ENCODE results near the gene DLG2. TPM values are rescaled to one million over a fixed set of nuclear protein-coding genes. Genes with fewer than 3 reads are reported as not detected.

DLG2 gene
- total and polyA plus RNA-seq, 9 of the 15 experiments (the other 6 are each of a cell fraction or from before 2014, with no cell fraction given): 0.52 to 1.6 (median 0.95) TPM

DNA sequence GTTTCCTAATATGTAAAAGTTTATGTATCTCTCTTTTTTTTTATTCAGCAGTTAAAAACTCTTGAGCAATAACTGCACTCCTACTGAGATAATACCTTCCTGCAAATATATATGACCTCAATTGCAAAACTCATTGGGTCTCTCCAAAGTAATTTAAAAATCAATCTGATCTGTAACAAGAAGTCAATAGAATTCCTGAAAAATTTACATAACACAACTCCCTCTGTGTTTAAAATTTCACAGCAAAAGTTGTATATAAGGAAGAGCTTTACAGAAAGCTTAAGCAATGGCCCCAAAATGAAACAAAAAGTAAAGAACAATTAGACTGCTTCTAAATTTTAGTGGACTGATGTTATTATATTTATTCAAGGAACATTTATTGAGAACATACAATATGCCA is 313.4 kb downstream of the DLG2 start:
- Histone ChIP-seq H3K36me3 (ENCODE audit: control insufficient read depth, insufficient read depth, low read length) (no peaks in the 10 kb centered on the region), H3K79me2 (ENCODE audit: control insufficient read depth, insufficient read depth, low read length) (no peaks in the 10 kb centered on the region), H3K27ac (ENCODE audit: extremely low read depth, low read depth, low read length) (no peak overlapping the region), H4K20me1 (replicated peaks; ENCODE audit: control insufficient read depth, insufficient read depth, low read length) (no peaks in the 10 kb centered on the region), H3K9me3 (replicated peaks; ENCODE audit: control insufficient read depth, insufficient read depth, low read depth, low read length) (no peaks in the 10 kb centered on the region), H3K27me3 (ENCODE audit: control insufficient read depth in 2 of 2, insufficient read depth in 2 of 2, low read length in 2 of 2) (no peaks in the 10 kb centered on the region), H2AFZ (ENCODE audit: low read depth, low read length) (no peak overlapping the region), H3K9ac (ENCODE audit: insufficient read depth in 1 of 2, low read depth in 2 of 2, low read length in 2 of 2) (no peak overlapping the region), H3K4me2 (ENCODE audit: insufficient read depth, low read length) (no peak overlapping the region), H3K4me3 (no peak overlapping the region), H3K4me1 (replicated peaks in 1 of 2; ENCODE audit: control insufficient read depth in 2 of 2, insufficient read depth in 2 of 2, low read length in 2 of 2) (no peaks in the 10 kb centered on the region), H3K9me1 (ENCODE audit: control insufficient read depth, insufficient read depth, low read length) (no peaks in the 10 kb centered on the region)
- DNase-seq (ENCODE audit: extremely low read depth in 1 of 4, low spot score in 3 of 4): no peak
- no peak for FAIRE-seq
- intact Hi-C loops (cut with micrococcal nuclease) (no loop called here), in situ Hi-C loops (cut with MboI) (no loop called here)
- CTCF ChIA-PET (ENCODE audit: low intra/inter-chr PET ratio): no interaction called here
- no TSS peak for BruUV-seq (replicated peaks)
- POLR2A ChIA-PET: no interaction called here
- ATAC-seq: no peak
- TF ChIP-seq, protein P1, sequence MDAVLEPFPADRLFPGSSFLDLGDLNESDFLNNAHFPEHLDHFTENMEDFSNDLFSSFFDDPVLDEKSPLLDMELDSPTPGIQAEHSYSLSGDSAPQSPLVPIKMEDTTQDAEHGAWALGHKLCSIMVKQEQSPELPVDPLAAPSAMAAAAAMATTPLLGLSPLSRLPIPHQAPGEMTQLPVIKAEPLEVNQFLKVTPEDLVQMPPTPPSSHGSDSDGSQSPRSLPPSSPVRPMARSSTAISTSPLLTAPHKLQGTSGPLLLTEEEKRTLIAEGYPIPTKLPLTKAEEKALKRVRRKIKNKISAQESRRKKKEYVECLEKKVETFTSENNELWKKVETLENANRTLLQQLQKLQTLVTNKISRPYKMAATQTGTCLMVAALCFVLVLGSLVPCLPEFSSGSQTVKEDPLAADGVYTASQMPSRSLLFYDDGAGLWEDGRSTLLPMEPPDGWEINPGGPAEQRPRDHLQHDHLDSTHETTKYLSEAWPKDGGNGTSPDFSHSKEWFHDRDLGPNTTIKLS (IDR thresholded peaks at IDR 0.05; ENCODE audit: borderline replicate concordance, low read depth): no peak
- TF ChIP-seq GABPB1 (CRISPR knock-in tag; IDR thresholded peaks at IDR 0.05) (no peak), ZNF644 (tag; IDR thresholded peaks at IDR 0.05; ENCODE audit: low read depth) (no peak), STAT5A (IDR thresholded peaks at IDR 0.05; ENCODE audit: borderline replicate concordance, low read length) (no peak), TSHZ1 (CRISPR knock-in tag; IDR thresholded peaks at IDR 0.05) (no peak), ZNF398 (CRISPR knock-in tag; IDR thresholded peaks at IDR 0.05) (no peak), ZFX (CRISPR knock-in tag; IDR thresholded peaks at IDR 0.05) (no peak), ZNF232 (CRISPR knock-in tag; IDR thresholded peaks at IDR 0.05) (no peak), HIVEP1 (CRISPR knock-in tag; IDR thresholded peaks at IDR 0.05) (no peak), MTA1 (IDR thresholded peaks at IDR 0.05; ENCODE audit: borderline replicate concordance) (no peak)
- TF ChIP-seq, protein P2, sequence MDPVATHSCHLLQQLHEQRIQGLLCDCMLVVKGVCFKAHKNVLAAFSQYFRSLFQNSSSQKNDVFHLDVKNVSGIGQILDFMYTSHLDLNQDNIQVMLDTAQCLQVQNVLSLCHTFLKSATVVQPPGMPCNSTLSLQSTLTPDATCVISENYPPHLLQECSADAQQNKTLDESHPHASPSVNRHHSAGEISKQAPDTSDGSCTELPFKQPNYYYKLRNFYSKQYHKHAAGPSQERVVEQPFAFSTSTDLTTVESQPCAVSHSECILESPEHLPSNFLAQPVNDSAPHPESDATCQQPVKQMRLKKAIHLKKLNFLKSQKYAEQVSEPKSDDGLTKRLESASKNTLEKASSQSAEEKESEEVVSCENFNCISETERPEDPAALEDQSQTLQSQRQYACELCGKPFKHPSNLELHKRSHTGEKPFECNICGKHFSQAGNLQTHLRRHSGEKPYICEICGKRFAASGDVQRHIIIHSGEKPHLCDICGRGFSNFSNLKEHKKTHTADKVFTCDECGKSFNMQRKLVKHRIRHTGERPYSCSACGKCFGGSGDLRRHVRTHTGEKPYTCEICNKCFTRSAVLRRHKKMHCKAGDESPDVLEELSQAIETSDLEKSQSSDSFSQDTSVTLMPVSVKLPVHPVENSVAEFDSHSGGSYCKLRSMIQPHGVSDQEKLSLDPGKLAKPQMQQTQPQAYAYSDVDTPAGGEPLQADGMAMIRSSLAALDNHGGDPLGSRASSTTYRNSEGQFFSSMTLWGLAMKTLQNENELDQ (CRISPR knock-in tag; IDR thresholded peaks at IDR 0.05; ENCODE audit: borderline replicate concordance): no peak

All from K562 (cell line).